DMS153 treated with DMSO at 0.1 percent for 48 hours (cell line): ENCODE data around the gene KCNC1.

Experiments used
- DNase-seq: peaks from one replicate; lab custom pipeline; 2025; ENCODE audit not compliant: unreplicated experiment; lab: John Stamatoyannopoulos, UW

The KCNC1 gene

DNA sequence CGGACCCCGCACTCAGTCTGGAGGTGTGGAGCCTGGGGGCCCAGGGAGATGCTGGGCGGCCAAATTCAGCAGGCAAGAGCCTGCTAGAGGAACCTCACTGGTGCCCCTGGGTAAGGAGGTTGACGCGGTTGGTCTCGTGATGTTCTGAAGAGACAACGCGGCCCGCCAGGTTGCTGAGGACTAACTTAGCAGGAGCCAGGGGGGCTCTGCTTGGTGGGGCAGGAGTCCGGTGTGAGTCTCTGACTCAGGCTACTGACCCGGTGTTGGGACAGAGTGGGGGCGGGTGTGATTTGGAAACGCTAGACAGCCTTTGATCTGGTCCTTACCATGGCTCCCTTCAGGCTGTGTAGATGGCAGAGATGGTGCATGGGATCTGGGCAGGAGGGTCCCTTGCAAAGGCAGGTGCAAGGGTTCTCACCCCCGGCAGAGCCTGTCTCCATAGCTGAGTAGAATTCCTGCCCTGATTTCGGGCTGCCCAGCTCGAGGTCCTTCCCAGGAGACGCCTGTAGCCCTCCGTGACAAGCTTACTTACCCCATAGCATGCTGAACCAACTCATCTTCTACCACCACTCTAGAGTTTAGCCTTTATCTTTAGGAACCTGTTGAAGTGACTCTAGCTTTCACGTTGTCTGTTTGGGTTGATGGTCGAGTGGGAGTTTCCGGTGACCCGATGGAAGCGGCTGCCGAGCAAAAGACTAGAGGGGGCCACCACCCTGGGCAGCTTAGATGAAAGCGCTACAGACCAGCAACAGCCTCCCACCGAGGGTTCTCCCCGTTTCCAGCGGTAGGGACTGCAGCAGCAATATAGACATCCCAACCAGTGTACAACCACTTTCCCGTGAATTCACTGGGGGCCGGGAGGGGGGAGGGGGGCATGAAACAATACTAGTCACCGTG lies 38.4 kb downstream of the KCNC1 start:
- DNase-seq: no peak

DNA sequence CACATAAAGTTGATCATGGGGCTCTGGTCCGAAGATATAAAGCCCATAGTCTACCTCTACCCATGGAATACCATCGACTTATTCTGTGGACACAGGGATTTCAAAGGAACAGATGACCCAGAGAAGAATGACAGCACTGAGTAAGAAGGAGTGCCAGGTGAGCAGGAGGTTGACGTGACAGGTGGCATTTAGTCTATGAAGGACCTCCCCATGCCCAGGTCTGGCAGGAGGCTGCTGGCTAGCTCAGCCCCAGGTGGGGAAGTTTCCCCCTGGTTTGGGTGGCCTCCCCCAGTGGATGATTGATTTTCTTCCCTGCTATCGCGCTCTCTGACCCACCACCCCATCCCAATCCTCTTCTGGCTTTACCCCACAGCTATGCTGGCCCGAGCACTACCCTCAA lies 39.1 kb downstream of the KCNC1 start:
- no peak for DNase-seq

DNA sequence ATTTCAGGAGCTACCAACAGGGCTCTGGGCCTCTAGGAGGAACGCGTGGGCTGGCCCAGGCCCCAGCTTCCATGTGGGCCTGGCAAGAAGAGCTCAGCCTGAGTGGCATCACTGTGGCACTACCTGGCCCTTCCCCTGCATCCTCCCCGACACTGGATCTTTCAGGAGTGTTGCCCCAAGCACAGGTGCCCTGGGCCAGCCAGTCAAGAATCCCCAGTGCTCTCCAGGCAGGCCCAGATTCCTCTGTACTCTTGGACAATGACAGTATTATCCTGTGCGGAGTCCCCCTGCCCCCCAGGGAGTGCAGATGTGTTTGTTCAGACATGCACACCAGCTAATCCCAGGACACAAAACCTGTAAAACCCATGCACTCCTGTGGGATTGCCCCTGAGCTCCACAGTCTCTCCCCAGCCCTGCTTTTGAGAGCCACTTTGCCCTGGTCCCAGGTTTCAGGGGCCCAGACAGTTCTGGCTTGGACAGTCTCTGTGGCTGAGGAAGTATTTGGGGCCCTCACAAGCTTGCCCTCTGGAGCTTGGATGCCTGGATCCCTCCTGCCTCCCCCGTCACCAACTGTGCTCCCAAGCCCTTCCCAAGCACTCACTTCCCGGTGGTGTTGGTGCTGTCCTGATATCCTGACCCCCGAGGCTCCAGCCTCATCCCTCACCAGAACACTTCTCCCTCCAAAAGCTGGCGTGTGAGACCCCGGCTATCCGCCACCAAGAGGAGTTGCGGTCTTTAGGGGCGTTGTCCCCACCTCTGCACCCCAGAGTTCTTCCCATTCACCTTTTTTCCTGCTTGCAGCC lies 39.9 kb downstream of the KCNC1 start:
- no peak for DNase-seq

DNA sequence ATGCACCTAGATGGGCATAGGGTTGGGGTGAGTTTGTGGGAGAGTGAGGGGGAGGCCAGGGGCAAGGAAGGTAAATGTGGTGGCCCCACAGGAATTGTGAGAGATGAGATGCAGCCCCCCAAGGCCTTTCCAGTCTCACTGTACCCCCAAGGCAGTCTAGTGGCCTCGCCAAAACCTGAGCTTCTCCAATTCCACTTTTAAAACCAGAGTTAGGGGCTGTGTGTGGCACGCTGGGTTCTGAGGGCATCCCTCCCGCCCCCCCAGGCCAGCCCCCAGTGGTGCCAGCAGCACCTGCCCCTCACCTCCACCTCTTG lies 40.4 kb downstream of the KCNC1 start:
- no peak for DNase-seq

DNA sequence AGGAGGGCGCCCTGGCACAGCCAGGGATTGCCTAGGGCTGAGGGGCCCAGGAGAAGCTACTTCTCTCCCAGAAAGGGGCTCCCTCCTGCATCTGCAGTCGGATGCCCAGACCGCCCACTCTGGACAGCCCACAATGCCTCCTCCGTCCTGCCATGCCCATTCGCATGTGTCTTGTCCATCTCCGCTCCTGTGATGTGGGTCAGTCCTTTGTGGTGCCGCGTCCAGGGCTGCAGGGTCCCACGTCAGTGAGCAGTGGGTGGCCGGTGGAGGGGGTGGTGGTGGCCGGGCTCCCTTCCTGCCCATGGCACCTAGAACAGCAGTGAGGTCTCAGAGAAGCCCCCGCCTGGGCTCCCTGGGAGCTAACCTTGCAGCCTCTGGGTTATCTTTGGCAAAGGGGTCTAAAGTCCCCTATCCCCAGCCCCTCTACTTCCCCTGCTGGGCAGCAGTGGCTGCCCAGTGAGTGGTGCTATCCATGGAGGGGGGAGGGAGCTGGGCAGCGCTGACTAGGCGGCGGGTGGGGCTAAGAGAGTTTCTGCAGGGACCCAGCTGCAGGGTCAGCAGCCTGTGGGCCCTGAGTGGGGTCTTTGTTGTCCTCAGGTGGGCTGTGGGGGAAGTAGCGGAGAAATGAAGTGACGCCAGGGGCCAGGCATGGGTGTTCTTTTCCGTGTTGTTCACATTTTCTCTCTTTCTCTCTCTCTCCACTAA lies 41.1 kb downstream of the KCNC1 start:
- no peak for DNase-seq

DNA sequence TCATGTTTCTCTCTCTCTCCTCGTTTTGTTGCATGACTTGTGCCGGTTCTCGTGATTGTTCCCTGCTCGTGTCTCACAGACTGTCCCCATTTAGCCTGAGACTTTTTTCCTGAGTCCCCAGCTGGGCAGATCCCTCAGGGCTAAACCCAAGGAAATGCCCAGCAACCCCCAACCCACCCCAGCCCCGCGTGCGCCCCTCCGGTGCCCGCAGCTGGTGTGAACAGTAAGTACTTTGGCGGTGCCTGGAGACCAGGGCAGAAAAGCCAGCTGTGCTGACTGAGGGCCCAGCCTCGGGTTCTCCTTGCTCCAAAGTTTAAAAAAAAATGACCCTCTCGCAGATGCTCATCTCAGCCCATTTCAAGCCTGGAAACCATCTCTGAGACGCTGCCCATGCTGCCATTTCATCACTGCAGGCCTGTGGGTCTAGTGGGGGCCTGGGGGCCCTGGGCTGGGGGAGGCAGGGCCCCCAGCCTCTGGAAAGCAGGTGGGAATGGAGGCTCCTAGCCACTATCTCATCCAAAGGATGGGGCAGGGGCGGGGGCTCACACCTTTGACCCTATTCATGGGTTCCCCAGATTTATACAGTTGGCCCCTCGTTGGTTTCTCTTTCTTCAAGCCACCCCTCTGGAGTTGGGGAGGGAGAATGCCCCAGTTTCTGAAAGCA lies 41.8 kb downstream of the KCNC1 start:
- DNase-seq: no peak

DNA sequence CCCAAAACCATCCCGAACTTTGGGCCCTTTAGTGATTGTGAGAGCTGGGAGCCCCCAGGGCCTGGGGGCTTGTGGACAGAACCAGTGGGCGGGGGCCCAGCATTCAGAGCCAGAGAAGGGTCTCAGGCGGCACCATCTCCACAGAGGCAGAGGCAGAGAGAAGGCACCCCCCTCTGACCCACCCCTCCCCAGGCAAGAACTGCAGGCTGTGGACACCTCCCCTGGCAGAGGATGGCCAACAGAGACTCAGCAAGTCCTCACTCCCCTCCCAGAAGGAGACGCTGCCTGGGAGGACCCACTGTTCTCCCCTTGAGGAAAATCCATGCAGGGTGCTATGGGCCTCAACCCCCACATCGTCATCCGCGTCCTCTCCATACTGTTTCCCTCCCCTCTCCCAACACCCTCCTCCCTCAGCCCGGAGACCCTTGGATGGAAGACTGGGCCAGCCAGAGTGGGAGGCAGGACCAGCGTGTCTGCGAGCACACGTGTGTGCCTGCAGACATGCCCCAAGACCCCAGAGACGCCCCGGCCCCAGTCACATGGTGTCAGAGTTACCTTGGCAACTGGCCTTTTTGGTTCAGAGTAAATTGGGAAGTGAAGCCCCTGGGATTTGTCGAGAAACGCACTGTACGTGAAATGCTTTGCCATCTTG lies 42.6 kb downstream of the KCNC1 start:
- no peak for DNase-seq

DNA sequence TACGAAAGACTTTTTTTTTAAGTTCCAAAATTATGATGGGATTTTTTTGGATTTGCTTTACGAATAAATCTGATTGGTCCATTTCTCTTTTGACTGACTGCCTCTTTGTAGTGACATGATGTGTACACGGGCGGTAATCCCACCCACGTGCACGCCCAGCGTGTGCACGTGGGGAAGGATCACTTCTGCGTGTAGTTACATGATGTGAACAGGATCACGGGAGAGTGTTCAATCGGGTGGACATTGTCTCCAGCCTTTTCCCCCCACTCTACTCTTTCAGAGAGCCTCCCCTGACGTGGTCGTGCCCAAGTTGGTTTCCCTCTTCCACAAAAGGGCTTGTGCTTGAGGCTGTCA lies 43.1 kb downstream of the KCNC1 start:
- no peak for DNase-seq

DNA sequence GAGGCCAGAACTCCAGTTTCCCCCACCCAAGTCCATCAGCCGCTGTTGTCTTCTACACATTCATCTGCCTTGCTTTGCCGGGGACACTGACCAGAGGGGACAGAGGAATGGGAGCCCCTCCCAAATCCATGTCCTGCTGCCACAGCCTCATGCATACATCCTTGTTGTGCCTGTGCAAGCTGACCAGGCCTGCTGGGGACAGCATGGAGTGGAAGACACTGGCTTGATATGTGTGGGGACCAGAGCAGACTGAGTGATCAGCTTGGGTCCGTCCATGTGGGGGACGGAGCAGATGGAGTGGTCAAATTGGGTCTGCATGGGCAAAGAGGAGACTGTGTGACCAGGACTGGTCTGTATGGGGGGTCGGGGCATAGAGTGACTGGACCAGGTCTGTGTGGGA lies 43.8 kb downstream of the KCNC1 start:
- DNase-seq: no peak

DNA sequence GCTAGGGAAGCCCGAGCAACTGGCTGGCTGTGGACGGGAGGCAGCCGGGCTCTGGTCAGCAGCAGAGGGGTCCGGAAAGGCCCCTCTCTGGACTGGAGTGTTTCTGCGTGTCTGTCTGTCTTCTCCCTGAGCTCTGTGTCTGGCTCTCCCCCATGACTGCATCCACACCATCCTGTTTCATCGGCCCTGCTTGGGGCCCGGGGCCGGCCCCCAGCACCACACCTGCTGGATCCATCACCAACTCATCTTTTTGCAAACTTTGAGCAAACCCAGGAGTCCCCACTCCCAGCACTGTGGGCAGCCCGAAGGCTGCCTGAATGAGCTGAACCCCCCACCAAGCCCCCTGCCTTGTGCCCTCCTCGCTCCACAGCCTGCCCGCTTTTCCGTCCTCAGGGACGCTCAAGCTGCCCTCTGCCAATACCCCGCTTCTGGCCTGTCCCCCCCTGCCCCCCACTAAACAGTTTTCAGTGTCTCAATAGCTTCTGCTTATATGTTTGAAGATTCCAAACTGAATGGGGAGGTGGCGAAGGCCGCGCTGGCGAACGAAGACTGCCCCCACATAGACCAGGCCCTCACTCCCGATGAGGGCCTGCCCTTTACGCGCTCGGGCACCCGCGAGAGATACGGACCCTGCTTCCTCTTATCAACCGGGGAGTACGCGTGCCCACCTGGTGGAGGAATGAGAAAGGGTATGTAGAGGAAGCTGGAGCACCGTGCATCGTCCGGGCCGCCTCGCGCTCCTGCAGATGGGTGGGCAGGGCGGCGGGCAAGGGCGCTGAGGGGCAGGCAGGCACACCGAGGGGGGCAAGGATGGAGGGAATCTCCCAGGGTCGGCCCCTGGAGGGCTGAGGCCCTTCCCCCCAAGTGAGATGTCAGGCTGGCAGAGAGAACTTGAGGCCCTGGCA lies 44.6 kb downstream of the KCNC1 start:
- no peak for DNase-seq

DNA sequence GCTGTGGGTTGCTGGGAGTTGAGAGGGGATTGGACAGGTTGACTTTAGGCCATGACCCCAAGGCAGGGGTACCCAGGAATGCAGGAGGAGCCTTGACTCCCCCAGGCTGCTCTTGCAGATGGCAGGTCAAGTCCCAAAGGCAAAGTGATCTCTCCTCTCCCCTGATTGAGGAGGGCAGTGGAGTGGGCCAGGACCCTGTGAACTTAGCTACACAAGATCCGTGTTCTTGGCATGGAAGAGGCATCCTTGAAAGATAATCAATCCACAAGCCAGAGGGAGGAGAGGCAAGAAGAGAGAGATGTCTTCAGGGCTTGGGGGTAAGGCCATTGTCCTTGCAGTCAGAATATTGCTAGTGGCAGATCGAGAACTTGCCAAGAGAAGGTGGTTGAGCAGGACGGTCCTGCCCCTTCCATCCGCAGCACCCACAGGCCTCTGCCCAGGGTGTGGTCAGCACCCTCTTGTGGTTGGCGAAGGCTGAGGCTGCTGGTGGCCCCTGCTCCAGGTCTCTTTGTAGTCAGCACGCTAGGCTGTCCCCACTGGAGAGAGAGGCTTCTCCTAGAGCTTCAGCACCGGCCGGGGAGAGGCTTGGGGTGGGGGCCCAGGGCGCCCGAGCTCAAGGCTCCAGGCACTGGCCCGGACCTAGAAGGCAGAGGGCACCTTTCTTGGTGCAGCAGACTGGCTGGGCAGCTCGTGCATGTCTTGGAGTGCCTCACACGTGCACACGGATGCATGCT lies 45.4 kb downstream of the KCNC1 start:
- no peak for DNase-seq

DNA sequence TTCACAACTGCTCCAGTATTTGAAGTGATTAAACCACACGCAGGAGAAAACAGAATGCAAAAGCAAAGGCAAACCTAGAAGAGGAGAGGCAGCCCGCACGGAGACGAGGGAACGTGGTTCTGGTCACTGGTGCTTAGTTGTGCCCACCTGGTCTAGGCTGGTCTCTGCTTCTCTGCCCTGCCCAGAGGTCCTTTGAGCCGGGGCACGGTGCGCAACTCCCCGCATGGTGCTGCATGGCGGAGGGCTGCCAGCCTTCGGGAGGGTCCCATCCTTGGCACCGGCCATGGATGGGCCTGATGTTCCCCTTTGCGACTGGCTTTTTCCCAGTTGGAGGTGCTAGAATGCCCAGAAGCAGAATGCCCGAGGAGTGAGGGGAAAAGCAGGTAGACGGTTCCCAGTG lies 46.1 kb downstream of the KCNC1 start:
- no peak for DNase-seq

DNA sequence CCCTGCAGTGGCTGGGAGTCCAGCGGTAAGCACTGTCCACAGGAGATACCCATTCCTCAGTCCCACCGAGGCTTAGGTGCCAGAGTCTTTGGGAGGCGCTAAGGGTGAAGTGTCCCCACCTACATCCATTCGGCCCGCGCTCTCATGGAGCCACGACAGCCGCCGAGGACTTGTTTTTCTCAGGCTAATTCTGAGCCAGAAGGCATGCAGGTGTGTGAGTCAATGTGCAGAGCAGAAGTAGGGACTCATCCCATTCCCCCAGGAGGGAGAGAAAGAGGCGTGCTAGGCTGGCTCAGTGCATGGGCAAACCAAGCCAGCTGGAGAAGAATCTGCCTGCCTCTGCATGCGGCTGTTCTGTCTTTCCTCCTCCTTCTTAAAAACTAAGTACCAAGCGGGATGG lies 46.6 kb downstream of the KCNC1 start:
- no peak for DNase-seq

DNA sequence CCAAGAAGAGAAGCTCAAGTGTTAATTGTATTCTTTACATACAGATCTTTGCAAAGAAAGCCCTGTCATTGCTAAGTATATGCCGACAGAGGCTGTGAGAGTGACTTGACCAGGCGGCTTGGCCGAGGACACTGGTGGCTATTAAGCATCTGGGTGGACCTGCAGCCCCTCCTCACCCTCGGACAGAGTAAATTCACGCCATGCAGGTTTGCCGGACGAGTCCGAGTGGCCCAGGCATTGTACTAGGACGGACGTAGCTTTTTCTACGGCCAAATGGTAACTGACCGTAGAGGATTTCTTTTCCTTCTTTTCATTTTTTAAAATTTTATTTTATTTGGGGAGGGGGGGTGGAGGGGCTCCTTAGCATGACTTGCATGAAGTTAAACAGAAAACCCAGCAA lies 47.0 kb downstream of the KCNC1 start:
- no peak for DNase-seq

DNA sequence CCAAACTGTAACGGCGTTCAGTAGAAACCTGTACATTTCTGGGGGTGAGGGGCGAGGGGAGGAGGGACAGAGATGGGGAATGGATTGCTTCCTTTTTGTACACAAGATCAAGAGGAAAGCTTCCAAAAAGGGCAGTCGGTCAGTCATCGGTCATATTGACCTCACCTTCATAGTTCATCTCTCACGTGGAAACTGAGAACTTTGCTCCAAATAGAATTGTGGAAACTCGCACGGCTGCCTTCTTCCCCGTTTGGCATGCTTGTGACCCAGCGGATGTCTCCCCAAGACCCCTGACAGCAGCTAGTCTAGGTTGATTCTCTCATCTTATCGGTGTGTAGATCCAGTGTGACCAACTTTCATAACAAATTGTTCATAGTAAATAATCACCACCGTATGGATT lies 47.6 kb downstream of the KCNC1 start:
- no peak for DNase-seq

DNA sequence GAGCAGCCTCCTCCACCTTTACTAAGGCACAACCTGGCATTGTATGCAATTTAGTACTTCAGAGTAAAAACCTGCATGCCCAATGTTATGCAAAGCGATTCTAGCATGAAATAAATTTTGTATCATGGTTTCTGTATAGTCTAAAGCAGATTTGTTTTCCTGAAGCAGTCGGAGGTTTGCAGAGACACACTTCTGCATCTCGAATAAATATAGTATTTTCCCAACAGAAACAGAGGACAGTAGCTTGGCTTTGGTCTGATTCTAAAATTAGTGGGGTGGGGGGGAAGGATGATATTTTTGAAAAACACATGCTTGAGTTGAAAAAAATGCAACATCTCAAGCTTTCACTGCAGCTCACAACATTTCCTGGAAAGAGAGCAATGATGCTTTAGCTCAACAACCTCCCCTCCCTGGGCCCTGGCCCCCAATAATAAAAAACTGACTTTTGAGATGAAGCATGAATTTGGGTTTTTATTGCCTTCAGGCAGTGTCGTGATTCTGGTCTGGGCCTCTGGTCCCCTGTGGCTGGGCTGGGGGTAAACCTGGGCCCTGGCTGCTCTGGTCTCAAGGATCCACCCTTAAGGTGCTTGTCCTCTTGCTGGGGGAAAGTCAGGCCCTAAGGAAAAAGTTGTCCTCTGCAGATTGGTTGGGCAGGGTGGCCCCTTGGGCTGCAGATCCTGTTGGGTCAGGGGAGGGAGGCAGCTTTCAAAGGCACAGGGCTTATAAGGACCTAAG lies 48.2 kb downstream of the KCNC1 start:
- DNase-seq: no peak

DNA sequence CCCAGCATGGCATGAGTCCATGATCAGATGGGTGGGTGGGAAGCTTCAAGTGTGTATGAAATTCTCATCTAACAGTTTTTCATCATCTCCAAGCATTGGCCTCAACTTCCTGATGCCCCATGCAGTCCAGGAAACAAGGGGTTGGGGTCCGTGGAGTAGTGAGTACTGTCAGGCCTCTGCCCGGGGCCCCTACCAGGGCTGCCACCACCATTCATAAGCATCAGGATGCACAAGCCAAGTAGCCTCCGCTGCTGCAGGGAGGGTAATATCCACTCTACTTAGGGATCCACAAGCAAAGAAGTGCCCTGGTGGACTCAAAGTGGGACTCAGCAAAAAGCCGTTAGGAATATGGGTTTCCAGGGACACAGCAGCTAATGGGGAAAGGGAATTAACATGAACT lies 49.3 kb downstream of the KCNC1 start:
- no peak for DNase-seq

DNA sequence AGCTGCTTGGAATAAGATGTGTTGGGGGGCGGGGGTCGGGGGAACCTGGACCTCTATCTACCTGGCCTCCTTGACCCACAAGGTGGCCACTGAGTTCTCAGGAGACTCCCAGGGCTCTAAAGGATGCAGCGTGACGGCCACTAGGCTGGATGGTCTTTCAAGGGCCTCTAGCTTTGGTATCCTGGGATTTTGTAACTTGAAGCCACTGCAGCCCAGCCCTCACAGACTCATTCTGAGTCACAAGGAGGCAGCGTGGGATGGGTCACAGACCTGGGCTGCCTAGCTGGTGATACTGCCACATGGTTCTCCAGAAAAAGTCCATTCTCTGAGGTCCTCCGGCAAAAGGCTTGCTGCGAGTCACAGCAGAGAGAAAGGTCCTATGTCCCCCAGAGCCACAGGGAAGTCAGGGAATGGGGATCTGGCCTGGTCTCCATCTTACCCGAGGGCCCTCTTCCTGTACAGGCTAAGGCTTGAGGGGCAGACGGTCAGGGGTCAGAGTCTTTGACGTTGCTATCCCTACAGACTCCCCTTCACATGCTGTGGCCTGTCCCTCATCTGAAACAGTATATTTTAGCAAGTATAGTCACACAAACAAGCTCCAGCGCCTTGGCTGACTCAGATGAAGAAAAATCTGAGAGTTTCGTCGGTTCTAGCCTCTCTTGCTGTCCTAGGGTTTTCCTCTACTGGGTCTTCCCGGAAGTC lies 52.4 kb downstream of the KCNC1 start:
- no peak for DNase-seq
